ENCODE results near the gene ACTG2.
"Not testable (repeated sequence)": the region's sequence is repeated elsewhere in the genome, so short reads cannot be mapped to it uniquely, and the experiment has no call there.

The ACTG2 gene

DNA sequence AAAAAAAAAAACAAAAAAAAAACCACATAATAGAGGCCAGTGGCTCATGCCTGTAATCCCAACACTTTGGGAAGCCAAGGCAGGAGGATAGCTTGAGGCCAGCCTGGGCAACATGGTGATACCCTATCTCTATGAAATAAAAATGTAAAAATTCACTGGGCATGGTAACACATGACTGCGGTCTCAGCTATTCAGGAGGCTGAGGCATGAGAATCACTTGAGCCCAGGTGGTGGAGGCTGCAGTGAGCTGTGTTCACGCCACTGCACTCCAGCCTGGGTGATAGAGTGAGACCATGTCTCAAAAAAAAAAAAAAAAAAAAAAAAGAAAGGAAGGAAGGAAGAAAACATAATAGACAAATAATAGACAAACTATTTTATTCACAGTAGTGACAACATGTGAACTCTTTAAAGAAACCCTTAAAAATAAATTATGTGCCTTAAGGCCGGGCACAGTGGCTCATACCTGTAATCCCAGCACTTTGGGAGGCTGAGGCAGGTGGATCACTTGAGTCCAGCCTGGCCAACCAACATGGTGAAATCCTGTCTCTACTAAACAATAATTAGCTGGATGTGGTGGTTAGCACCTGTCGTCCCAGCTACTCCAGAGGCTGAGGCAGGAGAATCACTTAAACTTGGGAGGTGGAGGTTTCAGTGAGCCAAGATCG, 11.3 kb downstream of the ACTG2 start:
- not testable (repeated sequence) for H3K27ac ChIP-seq (ENCODE audit: low read depth, low read length); H3K27me3 ChIP-seq (ENCODE audit: insufficient read depth, low read length); H3K4me3 ChIP-seq (ENCODE audit: low read depth, low read length); H3K36me3 ChIP-seq (ENCODE audit: insufficient read depth, low read length); H2AFZ ChIP-seq (ENCODE audit: low read length, unreplicated experiment); H3K79me2 ChIP-seq (ENCODE audit: control insufficient read depth, insufficient read depth, low read length, unreplicated experiment); H3K4me1 ChIP-seq (ENCODE audit: control insufficient read depth, insufficient read depth, low read length, unreplicated experiment)

DNA sequence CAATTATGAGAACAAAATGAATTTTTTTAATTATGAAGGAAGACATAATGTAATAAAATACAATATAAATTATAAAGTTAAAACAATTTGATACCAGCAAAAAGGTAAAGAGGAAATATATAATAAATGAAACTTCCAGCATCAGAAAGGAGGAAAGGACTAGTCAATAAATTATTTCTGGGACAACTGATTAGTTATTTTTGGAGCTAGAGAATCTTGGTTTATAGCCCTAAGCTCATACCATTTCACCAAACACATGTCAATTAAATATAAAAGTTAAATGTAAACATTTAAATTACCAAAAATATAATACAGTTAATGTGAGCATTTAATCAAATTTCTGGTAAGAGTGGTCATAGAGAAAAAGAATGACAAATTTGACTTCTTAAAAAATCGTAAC, 12.1 kb downstream of the ACTG2 start:
- H3K36me3 ChIP-seq (ENCODE audit: insufficient read depth, low read length): no peaks in the 10 kb centered on the region
- H2AFZ ChIP-seq (ENCODE audit: low read length, unreplicated experiment): no peak overlapping the region
- H3K79me2 ChIP-seq (ENCODE audit: control insufficient read depth, insufficient read depth, low read length, unreplicated experiment): no peaks in the 10 kb centered on the region
- no peaks in the 10 kb centered on the region for H3K27me3 ChIP-seq (ENCODE audit: insufficient read depth, low read length)
- H3K4me3 ChIP-seq (ENCODE audit: low read depth, low read length): no peak overlapping the region
- H3K4me1 ChIP-seq (ENCODE audit: control insufficient read depth, insufficient read depth, low read length, unreplicated experiment): no peaks in the 10 kb centered on the region
- no peak overlapping the region for H3K27ac ChIP-seq (ENCODE audit: low read depth, low read length)

DNA sequence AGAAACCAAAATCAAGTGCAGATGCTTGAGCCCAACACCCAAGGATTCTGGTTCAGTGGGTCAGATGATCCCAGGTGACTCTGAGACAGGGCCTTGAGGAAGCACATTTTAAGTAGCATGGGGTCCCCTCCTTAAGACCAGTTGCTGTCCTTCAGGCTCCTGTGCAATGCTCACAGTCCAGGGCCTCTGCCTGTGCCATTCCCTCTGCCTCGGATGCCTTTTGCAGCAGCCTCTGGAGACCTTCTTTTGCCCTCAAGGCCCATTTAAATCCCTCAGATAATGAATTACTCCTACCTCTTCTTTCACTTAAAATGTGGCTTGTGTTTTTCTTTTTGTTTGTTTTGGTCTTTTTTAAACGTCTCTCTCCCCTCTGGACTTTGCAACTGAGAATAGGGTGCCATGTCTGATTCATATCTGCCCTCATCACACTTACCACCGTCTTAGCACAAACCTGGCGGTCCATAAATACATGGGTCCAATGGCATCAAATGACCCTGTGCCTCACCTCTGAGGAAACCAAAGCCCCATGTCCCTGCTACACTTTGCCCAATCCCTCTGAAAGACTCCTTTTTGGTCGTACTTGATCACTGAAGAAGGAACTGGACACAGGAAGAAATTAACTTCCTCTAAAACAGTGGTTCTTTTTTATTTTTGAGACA, 14.2 kb downstream of the ACTG2 start:
- Histone ChIP-seq H3K4me1 (ENCODE audit: control insufficient read depth, insufficient read depth, low read length, unreplicated experiment) (no peaks in the 10 kb centered on the region), H3K27me3 (ENCODE audit: insufficient read depth, low read length) (no peaks in the 10 kb centered on the region), H3K36me3 (ENCODE audit: insufficient read depth, low read length) (no peaks in the 10 kb centered on the region), H3K79me2 (ENCODE audit: control insufficient read depth, insufficient read depth, low read length, unreplicated experiment) (no peaks in the 10 kb centered on the region), H2AFZ (ENCODE audit: low read length, unreplicated experiment) (no peak overlapping the region), H3K27ac (ENCODE audit: low read depth, low read length) (no peak overlapping the region), H3K4me3 (ENCODE audit: low read depth, low read length) (no peak overlapping the region)

DNA sequence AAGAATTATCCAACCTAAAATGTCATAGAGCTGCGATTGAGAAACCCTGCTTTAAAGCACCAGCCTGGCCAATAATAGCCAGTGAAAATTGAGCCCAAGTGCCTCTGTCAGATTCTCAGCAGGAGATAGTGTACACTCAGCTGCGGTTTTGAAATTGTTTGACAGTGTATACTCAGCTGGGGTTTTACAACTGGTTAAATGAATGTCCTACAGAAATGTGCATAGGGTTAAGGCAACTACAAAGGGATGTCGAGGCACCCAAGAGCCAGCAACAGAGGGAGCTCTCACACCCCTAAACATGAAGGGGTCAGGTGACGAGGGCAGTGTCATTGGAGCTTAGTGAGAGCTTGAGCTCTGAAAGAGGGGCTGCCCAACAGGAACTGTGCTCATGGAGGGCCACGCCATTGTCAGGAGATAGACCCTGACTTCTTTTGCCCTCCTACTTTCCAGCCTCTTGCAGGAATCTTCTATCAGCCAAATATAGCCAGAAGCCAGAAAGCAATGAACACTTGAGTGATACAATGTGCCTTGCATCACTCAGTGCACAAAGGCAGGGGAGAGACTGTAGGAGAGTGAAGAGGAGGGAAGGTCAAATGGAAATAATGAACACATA, 15.1 kb downstream of the ACTG2 start:
- Histone ChIP-seq H3K79me2 (ENCODE audit: control insufficient read depth, insufficient read depth, low read length, unreplicated experiment) (no peaks in the 10 kb centered on the region), H3K27ac (ENCODE audit: low read depth, low read length) (no peak overlapping the region), H3K27me3 (ENCODE audit: insufficient read depth, low read length) (no peaks in the 10 kb centered on the region), H3K4me3 (ENCODE audit: low read depth, low read length) (no peak overlapping the region), H3K36me3 (ENCODE audit: insufficient read depth, low read length) (no peaks in the 10 kb centered on the region), H3K4me1 (ENCODE audit: control insufficient read depth, insufficient read depth, low read length, unreplicated experiment) (no peaks in the 10 kb centered on the region), H2AFZ (ENCODE audit: low read length, unreplicated experiment) (no peak overlapping the region)

DNA sequence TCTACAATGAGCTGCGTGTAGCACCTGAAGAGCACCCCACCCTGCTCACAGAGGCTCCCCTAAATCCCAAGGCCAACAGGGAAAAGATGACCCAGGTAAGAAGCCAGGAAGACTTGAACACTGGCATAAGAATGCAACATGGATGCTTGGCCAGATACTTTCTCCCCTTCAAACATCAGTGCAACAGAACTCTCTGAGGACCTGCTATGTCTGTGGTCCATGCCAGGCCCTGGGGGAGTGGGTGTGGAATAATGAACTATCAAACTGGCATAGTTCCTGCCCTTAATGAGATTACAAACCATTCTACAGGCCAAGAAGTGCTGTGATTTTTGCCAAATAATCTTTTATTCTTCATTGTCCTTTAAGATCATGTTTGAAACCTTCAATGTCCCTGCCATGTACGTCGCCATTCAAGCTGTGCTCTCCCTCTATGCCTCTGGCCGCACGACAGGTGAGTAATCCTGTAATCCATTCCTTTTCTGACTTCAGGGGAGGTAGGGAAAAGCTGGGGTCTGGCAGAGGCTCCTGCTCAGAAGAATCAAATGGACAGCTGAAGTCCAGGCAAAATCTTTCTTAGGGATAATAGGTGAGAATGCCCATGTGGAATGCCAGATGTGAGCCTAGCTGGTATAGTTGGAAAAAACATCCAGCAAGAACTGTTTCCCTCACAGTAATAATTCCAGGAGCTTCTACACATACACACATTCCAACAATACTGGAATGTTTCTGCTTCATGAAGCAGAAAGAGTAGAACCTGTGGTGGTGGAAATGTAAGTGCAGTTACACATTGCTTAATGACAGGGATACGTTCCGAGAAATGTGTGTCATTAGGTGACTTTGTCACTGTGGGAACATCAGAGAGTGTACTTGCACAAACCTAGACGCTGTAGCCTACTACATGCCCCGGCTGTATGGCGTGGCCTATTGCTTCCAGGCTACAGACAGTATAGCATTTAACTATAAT, 16.2 kb downstream of the ACTG2 start:
- Histone ChIP-seq H3K27me3 (ENCODE audit: insufficient read depth, low read length) (no peaks in the 10 kb centered on the region), H3K4me3 (ENCODE audit: low read depth, low read length) (no peak overlapping the region), H3K79me2 (ENCODE audit: control insufficient read depth, insufficient read depth, low read length, unreplicated experiment) (no peaks in the 10 kb centered on the region), H3K27ac (ENCODE audit: low read depth, low read length) (no peak overlapping the region), H2AFZ (ENCODE audit: low read length, unreplicated experiment) (no peak overlapping the region), H3K36me3 (ENCODE audit: insufficient read depth, low read length) (no peaks in the 10 kb centered on the region), H3K4me1 (ENCODE audit: control insufficient read depth, insufficient read depth, low read length, unreplicated experiment) (no peaks in the 10 kb centered on the region)

DNA sequence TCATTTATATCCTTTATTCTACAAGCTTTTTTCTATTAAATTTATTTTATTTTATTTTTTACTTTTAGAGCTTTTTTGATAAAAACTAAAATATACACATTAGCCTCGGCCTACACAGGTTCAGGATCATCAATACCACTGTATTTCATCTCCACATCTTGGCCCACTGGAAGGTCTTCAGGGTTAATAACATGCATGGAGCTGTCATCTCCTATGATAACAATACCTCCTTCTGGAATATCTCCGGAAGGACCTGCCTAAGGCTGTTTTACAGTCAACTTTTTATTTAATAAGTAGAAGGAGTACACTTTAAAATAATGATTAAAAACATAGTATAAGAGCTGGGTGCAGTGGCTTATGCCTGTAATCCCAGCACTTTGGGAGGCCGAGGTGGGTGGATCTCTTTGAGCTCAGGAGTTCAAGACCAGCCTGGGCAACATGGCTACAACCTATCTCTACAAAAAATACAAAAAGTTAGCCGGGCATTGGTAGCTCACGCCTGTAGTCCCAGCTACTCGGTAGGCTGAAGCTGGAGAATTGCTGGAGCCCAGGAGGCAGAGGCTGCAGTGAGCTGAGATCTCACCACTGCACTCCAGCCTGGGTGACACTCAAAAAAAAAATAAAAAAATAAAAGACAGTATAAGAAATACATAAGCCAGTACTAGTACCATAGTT, 18.2 kb downstream of the ACTG2 start:
- Histone ChIP-seq H3K27ac (ENCODE audit: low read depth, low read length) (no peak overlapping the region), H3K4me3 (ENCODE audit: low read depth, low read length) (no peak overlapping the region), H2AFZ (ENCODE audit: low read length, unreplicated experiment) (no peak overlapping the region), H3K4me1 (ENCODE audit: control insufficient read depth, insufficient read depth, low read length, unreplicated experiment) (no peaks in the 10 kb centered on the region), H3K27me3 (ENCODE audit: insufficient read depth, low read length) (no peaks in the 10 kb centered on the region), H3K79me2 (ENCODE audit: control insufficient read depth, insufficient read depth, low read length, unreplicated experiment) (no peaks in the 10 kb centered on the region), H3K36me3 (ENCODE audit: insufficient read depth, low read length) (no peaks in the 10 kb centered on the region)

DNA sequence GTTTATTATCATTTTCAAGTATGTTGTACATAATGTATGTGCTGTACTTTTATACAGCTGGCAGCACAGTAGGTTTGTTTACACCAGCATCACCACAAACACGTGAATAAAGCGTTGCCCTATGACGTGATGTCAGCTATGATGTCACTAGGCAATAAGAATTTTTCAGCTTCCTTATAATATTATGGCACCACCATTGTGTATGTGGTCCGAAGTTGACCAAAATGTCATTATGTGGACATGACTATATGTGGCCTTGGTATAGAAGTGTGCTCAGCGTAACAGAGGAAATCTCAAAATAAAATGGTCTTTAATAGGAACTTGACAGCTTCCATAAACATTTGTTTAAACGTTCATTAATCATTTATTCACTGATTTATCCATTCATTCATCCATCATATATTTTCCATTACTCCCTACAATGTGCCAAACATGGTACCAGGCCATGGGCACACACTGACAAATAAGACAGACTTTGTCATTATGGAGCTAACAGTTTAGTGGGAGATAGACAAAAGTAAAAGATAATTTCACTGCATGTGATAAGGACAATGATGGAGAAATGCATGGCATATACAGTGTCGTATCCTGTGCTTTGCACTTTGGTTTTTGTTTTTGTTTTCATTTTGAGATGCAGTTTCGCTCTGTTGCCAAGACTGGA, 18.9 kb downstream of the ACTG2 start:
- Histone ChIP-seq H3K79me2 (ENCODE audit: control insufficient read depth, insufficient read depth, low read length, unreplicated experiment) (no peaks in the 10 kb centered on the region), H3K4me1 (ENCODE audit: control insufficient read depth, insufficient read depth, low read length, unreplicated experiment) (no peaks in the 10 kb centered on the region), H2AFZ (ENCODE audit: low read length, unreplicated experiment) (no peak overlapping the region), H3K27me3 (ENCODE audit: insufficient read depth, low read length) (no peaks in the 10 kb centered on the region), H3K27ac (ENCODE audit: low read depth, low read length) (no peak overlapping the region), H3K4me3 (ENCODE audit: low read depth, low read length) (no peak overlapping the region), H3K36me3 (ENCODE audit: insufficient read depth, low read length) (no peaks in the 10 kb centered on the region)

DNA sequence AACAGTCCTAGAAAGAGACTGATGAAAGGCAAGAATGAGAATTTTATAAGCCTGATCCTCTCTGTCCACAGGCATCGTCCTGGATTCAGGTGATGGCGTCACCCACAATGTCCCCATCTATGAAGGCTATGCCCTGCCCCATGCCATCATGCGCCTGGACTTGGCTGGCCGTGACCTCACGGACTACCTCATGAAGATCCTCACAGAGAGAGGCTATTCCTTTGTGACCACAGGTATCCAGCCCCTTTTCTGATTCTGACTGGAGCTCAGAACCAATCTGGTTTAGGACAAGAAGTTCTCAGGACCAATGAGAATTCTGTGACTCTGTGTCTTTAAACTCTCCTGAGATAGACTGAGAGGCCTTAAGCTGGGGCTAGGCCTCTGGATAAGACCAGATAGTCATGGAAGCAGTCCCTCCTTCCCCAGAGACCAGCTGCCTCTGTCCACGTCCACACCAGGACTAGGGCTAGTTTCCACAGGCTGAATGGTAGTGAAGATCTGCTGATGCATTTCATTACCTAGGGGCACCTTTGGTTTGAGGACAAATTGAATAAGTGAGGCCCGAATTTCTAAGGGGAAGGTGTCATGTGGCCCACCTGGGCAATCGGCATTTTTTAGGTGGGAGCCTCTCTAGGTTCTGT, 20.7 kb downstream of the ACTG2 start:
- Histone ChIP-seq H3K4me3 (ENCODE audit: low read depth, low read length) (no peak overlapping the region), H3K79me2 (ENCODE audit: control insufficient read depth, insufficient read depth, low read length, unreplicated experiment) (no peaks in the 10 kb centered on the region), H3K4me1 (ENCODE audit: control insufficient read depth, insufficient read depth, low read length, unreplicated experiment) (no peaks in the 10 kb centered on the region), H3K36me3 (ENCODE audit: insufficient read depth, low read length) (no peaks in the 10 kb centered on the region), H2AFZ (ENCODE audit: low read length, unreplicated experiment) (no peak overlapping the region), H3K27ac (ENCODE audit: low read depth, low read length) (no peak overlapping the region), H3K27me3 (ENCODE audit: insufficient read depth, low read length) (no peaks in the 10 kb centered on the region)

DNA sequence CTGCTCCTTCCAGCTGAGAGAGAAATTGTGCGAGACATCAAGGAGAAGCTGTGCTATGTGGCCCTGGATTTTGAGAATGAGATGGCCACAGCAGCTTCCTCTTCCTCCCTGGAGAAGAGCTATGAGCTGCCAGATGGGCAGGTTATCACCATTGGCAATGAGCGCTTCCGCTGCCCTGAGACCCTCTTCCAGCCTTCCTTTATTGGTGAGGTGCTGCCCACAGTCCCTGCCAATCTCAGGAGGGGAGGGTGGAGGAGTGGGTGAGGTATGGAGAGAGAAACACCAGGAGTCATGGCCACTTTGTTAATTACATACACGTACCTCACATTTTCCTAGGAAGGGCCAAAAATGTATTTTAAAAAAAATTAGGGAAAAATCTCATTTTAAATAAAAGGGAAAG, 21.9 kb downstream of the ACTG2 start:
- Histone ChIP-seq H3K36me3 (ENCODE audit: insufficient read depth, low read length) (no peaks in the 10 kb centered on the region), H3K27ac (ENCODE audit: low read depth, low read length) (no peak overlapping the region), H3K4me1 (ENCODE audit: control insufficient read depth, insufficient read depth, low read length, unreplicated experiment) (no peaks in the 10 kb centered on the region), H3K27me3 (ENCODE audit: insufficient read depth, low read length) (peaks cover 4% of the 10 kb centered on the region), H3K4me3 (ENCODE audit: low read depth, low read length) (no peak overlapping the region), H2AFZ (ENCODE audit: low read length, unreplicated experiment) (no peak overlapping the region), H3K79me2 (ENCODE audit: control insufficient read depth, insufficient read depth, low read length, unreplicated experiment) (no peaks in the 10 kb centered on the region)
